Esophagus mucosa (tissue), 1 donor: ENCODE data around the gene SORCS2. TPM values are rescaled to one million over a fixed set of nuclear protein-coding genes. Genes with fewer than 3 reads are reported as not detected.
A peak's percentile ranks its signal among the peaks of the same experiment; 100 is the strongest.

Experiments used
- ATAC-seq: fragments of 200-7000 bp; cut with Tn5 transposase; one replicate; pipeline ENCODE4 v1.9.1; 2020
- total RNA-seq: library from RNA; stranded (reverse); gene quantifications from one replicate; pipeline ENCODE4 v1.2.4, GENCODE V29; 2023
- donor health status: DM: yes; HTN: yes; CAD: no.

The SORCS2 gene
- total RNA-seq, 1 donor from 2014 or later, result 5.0 TPM

DNA sequence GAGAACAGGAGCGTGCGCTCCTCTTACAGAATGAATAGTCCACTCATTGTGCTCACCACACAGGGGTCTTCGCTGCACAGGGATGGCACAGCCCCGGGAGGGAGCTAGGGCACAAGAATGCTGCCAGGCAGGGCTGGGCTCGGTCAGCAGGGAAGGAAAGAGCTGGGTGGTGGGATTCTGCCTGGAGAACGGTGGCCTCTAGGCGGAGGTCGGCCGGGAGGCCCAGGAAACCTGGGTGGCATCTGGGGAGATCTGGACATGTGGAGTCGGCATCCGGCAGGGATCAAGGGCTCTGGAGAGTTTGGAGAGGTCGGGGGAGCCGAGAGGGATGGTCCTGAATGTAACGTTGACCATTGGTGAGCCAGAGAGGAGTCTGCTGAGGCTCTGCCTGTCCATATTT, 288.9 kb downstream of the SORCS2 start:
- no peak for ATAC-seq

DNA sequence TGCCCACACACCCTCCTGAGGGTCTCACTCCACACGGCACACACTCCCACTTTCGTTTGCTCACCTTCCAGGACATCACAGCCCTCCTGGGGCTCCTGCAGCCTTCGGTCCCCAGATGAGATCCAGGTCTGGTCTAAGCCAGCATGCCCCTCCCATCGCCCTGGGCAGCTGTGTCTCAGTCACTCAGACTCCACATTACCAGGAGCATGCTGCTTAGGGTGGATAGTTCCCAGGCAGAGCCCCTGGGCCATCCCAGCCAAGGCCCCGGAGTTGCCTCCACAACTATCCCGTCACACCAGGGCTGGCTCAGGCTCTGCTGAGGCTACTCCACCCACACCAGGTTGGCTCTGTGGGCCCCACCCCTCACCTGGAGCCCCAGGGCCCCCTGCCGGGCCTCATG, 292.8 kb downstream of the SORCS2 start:
- no peak for ATAC-seq

GRCh38 chr4:7486101-7486500, 293.8 kb downstream of the SORCS2 start:
- ATAC-seq, result peak; percentile 14

DNA sequence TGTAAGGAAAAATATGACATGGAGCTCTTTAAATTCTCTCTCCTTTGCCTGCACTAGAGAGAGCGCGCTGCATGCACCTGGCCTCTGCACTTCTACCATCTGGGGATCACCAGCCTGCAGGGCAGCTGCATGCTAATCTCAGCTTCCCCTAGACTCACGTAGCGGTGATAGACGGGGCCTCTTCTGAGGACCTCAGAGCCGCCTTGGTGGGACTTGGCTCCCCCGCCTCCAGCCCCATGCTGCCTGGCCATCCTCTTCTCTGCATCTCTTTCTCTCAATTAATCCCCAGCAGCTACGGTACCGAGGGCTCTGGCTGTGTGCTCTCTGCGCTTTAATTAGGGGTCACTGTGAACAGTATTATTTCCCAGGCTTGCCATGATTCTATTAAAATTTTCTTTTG, 295.2 kb downstream of the SORCS2 start:
- ATAC-seq, result no peak

DNA sequence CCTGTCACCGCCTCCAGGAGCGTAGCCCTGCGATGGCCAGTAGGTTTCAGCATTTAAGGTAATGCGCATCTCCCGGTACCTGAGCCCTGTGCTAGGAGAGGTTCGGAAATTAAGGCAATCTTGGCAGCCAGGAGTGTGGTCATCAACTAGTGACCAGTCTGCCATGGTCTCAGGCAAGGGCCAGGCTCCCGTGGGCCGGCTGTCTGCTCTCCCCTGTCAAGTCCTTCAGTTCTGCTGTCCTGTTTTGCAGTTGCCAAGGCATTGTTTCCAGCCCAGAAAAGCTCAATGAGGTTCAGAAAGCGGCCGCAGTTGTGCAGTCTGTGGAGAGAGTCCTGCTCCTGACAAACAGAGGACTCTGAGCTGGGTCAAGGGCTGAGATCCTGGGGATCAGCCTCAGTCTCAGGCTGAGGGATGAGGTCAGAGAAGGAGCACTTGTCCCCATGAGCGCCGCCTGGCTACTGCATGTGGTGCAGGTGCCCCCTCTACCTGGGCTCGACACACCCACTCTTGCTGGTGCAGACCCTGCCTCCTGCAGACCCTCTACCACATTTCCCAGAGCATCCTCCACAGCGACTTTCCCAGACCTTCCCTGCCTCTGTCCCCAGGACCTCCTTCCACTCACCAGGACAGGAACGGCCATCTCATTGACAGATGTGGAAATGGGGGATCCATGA, 295.8 kb downstream of the SORCS2 start:
- no peak for ATAC-seq

GRCh38 chr4:7491915-7492314, 299.6 kb downstream of the SORCS2 start:
- ATAC-seq, result no peak

- ATAC-seq, result no peak
Observed at GRCh38 chr4:7498446-7499200, 306.3 kb downstream of the SORCS2 start.

- no peak for ATAC-seq
Observed at GRCh38 chr4:7499661-7500060, 307.3 kb downstream of the SORCS2 start.

GRCh38 chr4:7500404-7500803, 308.1 kb downstream of the SORCS2 start:
- no peak for ATAC-seq

GRCh38 chr4:7501314-7501713, 309.0 kb downstream of the SORCS2 start:
- no peak for ATAC-seq

- no peak for ATAC-seq
Observed at GRCh38 chr4:7501873-7502272, 309.5 kb downstream of the SORCS2 start.

DNA sequence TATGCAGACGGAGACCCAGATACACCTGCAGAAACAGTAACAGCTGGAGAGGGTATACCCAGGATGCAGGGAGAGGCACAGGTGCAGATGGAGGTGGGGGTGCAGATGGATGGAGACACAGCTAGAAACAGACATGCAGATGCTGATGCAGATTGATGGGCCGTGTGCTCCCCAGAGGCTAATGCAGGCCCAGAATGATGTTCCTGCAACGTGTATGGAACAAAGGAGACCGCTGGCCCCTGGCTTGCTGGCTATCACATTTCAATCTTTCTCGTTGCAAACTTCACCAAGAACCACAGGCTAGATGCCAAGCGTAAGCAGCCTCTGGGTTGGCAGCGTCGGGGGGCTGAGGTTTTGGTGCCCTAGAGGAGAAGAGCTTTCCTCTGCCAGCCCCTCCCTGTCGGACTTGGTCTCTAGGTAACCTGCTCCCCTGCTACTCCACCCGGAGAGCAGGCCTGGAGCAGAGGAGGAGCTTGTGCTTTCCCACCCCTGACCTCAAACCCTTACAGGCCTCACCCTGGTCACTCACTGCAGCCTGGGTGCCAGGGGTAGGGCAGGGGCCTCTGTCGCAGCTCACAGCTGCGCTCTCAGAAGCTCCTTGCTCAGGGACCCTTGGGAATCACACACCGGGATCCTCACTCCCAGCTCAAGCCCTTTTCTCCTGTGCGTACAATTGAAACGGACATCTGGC, 311.4 kb downstream of the SORCS2 start:
- no peak for ATAC-seq

DNA sequence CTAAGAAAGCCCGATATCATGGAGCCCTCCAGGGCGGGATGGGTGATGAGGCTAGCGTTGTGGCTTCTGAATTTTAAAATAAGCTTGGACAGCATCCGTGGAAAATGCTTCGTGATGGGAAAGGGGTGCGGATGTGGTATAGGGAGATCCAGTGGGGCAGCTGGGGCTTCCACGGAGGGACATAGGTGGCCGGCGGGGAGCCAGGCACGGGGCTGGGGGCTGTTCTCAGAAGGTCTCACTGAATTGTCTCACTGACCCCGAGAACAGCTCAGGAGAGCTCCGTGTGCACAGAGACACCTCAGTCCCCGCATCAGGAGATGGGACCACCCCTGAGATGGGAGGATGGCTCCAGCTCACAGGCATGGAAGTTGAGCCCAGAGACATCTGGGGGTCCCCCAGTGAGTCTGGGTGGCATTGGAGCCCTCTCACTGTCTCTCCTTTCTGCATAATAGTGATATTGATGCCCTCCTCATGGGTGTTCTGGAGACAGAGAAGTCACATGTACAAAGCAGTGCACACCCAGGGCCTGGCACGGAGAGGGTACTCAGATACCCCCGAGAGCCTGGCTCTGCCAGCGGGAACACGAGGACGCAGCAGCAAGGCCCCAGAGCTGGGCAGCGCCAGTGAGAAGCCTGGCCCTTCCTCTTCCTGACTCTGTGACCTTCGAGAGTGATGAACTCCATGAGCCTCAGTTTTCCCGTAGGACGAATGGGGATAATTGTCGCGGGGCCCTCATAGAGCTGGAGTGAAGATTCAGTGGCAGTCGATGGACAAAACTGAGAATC, 313.0 kb downstream of the SORCS2 start:
- ATAC-seq, result no peak

DNA sequence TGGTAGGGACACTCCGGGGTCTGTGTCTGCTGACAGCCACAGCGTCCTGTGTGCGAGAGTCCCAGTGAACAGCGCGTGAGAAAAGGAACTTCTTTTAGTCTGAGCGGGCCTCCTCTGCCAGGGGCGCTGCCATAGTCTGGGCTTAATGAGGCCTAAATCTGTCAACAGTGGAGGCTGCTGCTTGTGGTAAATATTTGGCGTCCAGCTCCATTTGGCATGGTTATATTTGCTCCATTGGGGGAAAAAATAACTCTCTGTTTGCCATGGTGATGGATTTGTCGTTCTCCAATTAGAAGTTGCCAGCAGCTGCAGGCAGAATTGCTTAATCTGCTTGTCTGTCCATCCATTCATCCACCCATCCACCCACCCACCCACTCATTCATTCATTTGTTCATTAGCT, 313.8 kb downstream of the SORCS2 start:
- no peak for ATAC-seq

- ATAC-seq, result no peak
Observed at GRCh38 chr4:7506572-7506971, 314.2 kb downstream of the SORCS2 start.

DNA sequence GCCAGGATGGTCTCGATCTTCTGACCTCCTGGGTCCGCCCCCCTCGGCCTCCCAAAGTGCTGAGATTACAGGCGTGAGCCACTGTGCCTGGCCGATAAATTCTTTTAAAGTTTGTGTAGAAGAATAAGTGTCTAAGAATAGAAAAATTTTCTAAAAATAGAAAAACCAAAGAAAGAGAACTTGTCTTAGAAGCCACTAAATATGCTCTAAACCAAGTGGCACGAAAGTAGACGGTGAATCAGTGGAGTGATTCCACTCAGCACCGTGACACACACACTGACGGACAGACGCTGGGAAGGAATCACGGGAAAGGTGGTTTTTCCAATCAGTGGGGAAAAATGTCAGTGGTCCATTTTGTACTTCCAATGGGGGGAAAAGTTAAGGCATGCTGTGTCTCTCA, 315.0 kb downstream of the SORCS2 start:
- ATAC-seq, result no peak

- no peak for ATAC-seq
Observed at GRCh38 chr4:7510066-7510465, 317.7 kb downstream of the SORCS2 start.

GRCh38 chr4:7510538-7510937, 318.2 kb downstream of the SORCS2 start:
- no peak for ATAC-seq

- no peak for ATAC-seq
Observed at GRCh38 chr4:7511525-7511924, 319.2 kb downstream of the SORCS2 start.

GRCh38 chr4:7512428-7512827, 320.1 kb downstream of the SORCS2 start:
- no peak for ATAC-seq

DNA sequence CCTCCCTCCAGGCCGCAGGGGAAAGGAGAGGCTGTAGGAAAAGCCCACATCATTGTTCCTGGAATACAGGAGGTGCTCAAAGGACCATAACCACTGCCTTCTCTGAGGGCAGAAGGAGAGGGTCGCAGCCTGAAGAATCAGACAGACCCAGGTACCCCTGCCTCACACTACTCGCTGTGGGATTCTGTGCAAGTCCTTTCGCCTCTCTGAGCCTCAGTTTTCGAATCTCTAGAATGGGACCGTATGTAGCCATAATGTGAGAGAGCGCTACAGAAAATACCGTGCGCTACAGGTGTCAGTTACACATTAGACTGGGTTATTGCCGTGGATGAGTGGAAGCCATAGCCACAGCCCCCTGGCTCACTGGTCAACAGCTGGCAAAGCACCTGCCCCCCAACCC, 320.6 kb downstream of the SORCS2 start:
- no peak for ATAC-seq

DNA sequence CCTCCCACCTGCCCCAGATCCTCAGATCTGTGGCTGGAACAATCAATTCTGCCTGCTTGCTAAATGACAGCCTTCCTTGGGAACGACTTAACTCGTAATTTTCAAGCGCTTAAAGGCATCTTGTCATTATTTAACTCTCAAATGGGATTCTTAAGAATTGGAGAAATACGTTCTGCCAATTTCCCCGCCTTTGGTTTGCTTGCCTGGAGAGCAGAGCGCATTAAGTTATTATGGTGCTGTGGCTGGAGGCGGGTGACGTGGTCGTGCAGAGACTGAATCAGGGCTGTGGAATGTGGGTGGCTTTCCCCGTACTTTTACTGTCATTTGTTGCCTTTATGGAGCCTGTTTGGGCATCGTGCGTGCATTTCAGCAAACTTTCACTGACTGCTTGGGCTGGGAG, 321.3 kb downstream of the SORCS2 start:
- ATAC-seq, result peak; percentile 54

DNA sequence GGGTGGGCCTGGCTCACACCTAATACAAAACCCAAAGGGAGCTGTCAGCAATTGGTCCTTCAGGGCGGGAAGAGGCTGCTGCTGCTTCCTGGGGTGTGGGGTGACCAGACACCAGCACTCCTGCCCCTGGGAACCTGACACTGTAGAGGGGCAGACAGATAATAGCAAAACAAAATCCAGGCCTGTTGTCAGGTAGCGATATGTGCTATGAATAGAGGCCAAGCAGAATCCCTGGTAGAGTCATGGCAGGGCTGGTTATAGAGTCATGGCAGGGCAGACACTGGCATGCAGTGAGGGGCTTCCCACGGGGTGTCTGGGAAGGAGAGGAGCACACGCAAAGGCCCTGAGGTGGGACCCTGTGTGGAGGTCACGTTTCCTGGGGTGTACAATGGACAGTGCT, 321.9 kb downstream of the SORCS2 start:
- no peak for ATAC-seq
